Hematopoietic multipotent progenitor cell treated with erythropoietin and hydrocortisone succinate and interleukin-3 and kit ligand, for 15 days (in vitro differentiated cells): Measurements from ENCODE around the gene HOXA11.

Source experiments
- DNase-seq: peaks from one replicate; pipeline ENCODE4 v3.0.0-alpha.2; 2015; ENCODE audit warnings: low spot score

Gene HOXA11

DNA sequence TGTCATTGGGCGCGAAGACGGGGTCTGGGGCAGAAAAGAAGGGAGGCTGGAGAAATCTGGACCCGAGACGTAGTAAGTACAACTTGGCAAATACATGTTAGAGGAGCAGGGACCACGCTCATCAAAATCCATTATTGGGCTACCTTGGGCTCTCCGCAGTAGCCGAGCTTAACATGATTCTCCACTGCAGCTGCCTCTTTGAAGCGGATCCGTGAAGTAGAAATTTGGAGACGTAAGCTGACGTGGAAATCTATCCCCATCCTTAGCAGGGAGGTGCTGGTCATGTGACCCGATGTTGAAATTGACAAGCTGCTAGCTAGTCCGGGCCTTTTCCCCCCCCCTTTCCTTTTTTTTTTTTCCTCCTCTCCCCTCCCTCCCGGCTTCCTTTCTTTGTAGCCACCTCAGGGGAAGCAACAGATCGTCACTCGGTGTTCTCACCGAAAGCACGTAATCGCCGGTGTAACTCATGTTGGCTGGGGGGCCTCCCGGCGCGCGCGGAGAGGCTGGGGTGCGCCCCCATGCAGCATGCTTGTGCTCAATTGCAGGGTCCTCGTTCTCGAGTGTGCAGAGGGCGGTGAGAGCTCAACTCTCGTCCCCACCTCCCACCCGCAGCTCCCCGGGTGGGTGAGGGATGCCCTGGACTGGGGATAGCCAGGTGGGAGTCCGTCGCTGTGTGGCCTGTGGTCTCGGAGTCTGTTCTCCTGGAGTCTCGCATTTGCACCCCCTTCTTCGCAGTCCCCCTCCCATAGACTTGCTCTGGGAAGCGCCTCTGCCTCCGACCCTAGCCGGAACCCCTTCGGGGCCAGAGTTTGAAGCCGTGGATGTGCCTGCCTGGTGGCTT lies at the start of gene HOXA11:
TSS of gene HOXA11 (minus strand) at position 220 of the 841 bp plus-strand sequence. CDS start at position 132, 88 bp downstream.
- no peak for DNase-seq

DNA sequence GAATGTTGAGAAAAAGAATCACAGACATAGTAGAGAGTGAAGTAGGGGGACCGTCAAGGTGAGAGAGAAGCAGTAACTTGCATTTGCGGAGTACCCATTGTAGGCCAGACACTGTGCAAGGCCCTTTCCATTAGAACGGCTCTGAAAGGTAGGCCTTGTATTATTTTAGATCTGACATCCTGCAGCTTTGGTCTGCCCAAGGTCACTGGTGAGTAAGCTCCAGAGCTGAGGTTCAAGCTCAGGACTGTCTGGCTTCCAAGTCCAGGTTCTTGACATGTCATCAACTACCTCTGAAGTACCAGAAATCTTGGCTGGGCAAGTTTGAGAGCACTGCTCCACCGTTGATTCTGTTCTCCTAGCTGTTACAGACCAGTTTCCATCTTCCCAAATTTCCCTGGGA lies 44.4 kb upstream of the HOXA11 start:
- no peak for DNase-seq

DNA sequence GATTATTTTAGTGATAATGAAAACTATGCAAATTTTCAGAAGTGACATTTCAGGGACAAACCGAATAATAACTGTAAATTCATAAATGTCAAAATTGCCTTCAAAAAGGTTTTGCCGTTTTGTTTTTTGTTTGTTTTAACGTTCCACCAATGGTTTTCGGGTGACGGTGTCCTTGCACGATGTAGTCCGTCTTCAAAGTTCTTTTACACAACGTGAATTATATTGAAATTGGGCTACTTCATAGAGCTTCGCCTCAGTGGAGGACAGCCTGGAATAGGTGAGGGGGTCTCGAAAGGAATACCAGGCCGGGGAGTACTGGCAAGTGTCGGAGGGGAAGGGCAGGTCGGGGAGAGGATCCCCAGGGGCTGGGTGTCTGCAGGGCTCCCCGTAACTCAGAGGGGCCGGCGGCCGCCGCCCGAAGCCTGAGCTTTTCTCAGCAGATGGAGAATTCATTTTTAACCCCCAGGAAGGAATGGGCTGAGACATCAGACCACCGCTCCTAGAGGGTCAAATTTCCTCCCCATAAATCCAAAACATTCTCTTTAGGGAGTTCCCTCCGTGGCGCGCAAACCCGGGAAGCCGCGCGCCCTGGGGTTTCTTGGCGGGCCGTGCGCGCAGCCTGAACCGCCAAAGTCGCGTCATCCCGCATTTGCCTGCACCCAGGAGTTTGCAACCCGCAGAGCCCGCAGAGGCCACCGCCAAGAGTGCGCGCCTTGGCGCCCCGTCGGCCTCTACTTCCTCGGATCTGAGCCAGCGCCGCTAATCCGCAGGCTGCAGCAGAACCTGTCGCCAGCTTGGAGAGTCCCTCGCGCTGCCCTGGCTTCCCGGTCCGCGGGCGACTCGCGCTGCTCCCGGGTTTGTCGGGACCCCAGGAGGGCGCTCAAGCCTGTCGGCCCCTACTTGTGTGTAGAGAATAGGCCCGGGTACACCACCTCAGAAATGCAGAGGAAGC lies 40.2 kb upstream of the HOXA11 start:
- no peak for DNase-seq

GRCh38 chr7:27223941-27224575 lies 39.0 kb upstream of the HOXA11 start:
- no peak for DNase-seq

DNA sequence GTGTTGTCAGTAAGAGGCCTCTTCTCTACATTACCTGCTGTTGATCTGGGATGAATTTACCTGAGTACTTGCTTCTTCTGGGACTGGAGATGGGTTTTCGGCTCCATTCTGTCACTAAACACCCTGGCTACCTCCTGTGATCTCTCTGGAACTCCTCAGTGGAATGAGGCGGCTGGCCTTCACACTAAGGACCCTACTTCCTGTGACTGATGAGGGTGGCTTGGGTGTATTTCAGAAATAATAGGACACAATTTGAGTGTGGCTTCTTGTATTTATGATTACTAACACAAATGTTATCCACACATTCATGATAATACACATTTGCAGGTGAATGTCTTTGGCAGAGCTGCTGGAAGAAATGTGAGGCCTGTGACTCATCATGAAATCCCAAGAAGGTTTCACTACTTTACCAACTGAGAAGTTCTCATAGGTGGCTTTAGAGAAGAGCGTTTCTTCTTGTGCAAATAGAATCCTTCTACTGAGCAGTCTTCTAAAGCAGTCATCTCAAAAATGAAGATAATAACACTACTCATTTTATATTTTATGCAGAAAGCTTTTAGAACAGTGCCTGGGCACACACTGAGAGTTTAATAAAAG lies 36.3 kb upstream of the HOXA11 start:
- no peak for DNase-seq

- DNase-seq, result no peak
These were observed 35.5 kb upstream of the HOXA11 start for GRCh38 chr7:27220440-27220955.

GRCh38 chr7:27219821-27220220 lies 34.8 kb upstream of the HOXA11 start:
- DNase-seq, result no peak

DNA sequence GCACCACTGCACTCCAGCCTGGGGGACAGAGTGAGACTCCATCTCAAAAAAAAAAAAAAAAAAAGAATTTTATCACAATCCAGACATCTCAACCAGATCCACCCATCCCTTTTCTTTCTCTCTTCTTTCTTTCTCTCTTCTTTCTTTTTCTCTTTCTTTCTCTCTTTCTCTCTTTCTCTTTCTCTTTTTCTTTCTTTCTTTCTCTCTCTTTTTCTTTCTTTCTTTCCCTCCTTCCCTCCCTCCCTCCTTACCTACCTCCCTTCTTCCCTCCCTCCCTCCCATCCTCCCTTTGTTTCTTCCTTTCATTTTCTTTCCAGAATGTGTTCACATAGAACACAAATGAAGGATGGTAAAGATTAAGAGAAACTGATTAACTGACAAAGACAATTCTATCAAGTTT lies 32.9 kb upstream of the HOXA11 start:
- no peak for DNase-seq

GRCh38 chr7:27215356-27215755 lies 30.3 kb upstream of the HOXA11 start:
- no peak for DNase-seq

DNA sequence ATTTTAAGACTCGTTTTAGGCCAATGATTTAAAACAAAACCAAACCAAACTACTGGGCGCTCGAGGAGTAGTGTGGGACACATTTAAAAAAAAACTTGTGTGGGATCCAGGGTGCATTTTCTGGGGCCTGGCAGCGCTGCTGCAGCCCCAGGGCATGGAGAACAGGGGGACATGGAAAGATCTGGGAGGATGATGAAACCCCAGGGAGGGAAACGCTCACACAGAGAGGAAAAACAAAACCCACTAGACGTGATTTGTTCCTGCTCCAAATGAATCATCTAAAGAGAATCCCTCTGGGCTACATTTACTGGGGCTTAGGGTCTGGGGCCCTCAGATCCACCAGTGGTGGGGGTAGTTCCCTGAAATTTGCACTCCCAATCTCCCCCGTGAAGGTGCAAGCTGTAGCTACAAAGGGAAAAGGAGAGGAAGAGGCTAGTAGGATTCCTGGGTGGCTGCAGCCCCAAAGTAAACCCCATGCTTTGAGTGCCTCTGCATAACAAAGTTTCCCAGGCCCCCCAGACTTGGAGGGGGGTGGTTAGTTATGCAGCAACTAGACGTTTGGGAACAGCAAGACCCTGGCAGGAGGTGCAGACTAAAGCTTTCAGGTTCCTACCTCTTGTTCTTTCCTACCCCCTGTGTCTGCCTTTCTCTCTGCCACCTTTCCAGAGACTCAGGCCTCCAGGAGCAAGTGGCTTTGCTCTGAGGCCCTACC lies 29.4 kb upstream of the HOXA11 start:
- no peak for DNase-seq

- DNase-seq, result no peak
These were observed 28.6 kb upstream of the HOXA11 start for GRCh38 chr7:27213433-27214238.

DNA sequence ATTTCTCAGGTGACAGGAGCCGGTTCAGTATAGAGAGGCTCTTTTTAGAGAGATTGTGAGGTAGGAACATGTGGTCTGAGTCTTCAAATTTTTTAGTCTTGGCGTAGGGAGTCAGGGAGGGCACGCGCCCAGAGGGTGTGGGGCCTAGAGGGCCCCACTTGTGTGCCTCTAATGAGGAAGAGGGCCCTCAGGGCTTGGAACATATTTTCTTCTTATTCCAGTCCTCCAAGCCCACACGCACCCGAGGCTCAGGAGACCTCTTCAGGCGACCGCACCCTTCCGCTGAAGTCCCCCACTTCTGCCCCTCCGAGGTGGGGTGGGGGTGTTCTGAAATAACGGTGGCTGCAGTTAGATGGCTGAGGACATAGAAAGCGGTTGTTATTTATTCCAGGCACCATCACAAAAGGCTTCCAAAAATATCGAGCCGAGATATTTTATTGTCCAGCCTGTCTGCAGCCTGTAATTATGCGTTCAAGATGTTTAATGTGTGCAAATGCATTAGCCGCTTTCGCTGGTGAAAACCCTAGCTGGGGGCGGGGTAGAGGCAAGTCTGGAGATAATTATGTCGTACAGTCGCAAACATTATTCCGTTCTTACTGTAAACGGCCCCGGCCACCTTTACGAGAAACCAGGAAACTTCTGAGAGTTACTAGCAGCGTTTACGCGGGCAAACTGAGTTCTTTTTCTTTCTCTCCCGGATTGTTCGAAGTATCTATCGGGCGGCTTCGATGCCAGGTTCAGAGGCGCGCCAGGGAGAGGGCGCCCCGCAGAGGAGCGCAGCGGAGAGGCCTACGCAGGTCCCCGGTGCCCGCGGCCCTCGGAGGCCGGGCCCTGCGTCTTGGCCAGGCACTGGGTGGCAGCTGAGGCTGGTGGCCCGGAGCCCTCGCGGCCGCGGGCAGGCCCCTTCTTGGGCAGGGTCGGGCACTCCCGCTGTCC lies 27.7 kb upstream of the HOXA11 start:
- no peak for DNase-seq

GRCh38 chr7:27211764-27212204 lies 26.8 kb upstream of the HOXA11 start:
- DNase-seq, result no peak

DNA sequence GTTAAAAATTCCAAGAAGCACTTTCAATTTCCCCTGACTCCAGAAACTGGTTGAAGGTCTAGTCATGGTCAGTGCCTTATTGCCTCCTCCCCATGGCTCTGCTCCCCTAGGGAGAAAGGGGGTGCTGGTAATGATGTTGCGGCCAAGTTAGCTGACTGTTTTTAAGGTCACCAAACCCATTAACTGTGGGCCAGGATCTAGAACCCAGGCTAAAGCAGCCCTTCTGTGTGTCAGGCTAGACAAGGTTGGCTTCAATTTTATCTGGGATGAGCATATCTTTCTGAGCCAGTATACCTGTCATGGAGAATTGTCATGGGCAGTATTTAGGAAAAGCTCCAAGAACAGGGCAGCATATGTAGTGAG lies 26.0 kb upstream of the HOXA11 start:
- DNase-seq, result no peak

GRCh38 chr7:27210441-27211083 lies 25.5 kb upstream of the HOXA11 start:
- DNase-seq, result no peak

DNA sequence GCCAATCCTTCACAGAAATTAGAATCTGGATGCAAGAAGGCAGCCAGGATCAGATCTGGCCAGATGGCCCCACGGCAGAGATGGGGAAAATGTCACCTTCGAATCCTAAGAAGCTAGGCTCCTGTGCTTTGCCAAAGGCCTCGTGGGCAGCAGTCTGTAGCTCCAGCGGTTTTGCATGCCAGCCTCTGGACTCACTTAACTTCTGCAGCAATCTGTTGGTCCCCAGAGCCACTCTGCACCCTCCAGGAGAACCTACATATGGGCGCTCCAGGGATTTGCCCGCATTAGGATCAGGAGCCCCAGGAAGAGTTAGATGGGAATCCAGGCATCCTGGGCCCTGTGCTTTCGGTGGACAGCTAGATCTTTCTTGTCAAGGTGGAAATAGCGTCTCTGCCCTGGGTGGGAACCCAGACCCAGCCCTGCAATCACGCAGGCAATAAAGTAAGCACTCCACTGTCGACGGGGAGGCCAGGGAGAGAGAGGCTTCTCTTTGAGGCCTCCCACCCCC lies 25.0 kb upstream of the HOXA11 start:
- DNase-seq, result no peak

- no peak for DNase-seq
These were observed 24.0 kb upstream of the HOXA11 start for GRCh38 chr7:27208998-27209397.

DNA sequence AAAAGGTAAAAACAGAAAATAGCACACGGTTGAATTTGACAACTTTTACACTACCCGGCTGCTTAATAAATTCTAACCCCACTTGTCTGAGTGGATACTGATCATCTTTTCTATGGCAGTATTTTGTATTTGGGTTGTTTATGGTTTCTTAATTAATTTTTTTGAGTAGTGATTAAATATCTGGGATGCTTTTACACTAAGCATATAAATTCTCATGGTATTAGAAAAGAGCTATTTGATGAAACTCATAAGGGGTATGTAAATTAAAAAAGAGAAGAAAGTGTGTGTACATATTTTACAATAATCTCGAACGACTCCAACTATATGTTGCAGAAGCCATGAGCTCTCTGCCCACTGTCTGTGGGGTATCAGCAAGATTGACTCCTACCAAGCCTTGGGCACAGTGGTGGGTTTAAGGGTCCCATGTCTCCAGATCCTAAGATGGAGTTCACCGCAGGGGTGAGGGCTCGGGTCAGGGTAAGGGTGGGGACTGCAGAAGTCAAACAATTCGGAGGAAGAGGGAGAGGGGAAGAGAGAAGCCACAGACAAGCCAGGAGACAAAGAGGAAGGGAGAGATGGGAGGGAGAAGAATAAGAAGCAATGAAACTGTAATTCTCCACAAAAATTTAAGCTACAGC lies 22.4 kb upstream of the HOXA11 start:
- no peak for DNase-seq
